K562 (cell line): ENCODE measurements around the gene CLIC1. TPM values are rescaled to one million over a fixed set of nuclear protein-coding genes. Genes with fewer than 3 reads are reported as not detected.
A peak's percentile ranks its signal among the peaks of the same experiment; 100 is the strongest.

Source experiments
- FIP1L1 ChIP-seq: fragments of 200-400 bp; formaldehyde crosslinking; IDR thresholded peaks from 2 replicates; pipeline ENCODE4 v1.6.1; 2018; ENCODE audit warnings: mild to moderate bottlenecking, low read depth, low read length; ENCODE audit not compliant: poor library complexity, severe bottlenecking
- POLR2G ChIP-seq: fragments of 200-400 bp; formaldehyde crosslinking; IDR thresholded peaks from 2 replicates; pipeline ENCODE4 v1.6.1; 2017; ENCODE audit warnings: low read depth, mild to moderate bottlenecking, antibody characterized with exemption, low read length, moderate library complexity
- TEAD2 ChIP-seq: fragments of 450-650 bp; IDR thresholded peaks from 2 replicates; pipeline ENCODE4 v1.6.1; 2016; ENCODE audit warnings: missing genetic modification characterization, control low read depth, missing compliant biosample characterization
- ZNF57 ChIP-seq: fragments of 450-650 bp; formaldehyde crosslinking; IDR thresholded peaks from 2 replicates; pipeline ENCODE4 v1.4.0; 2020; ENCODE audit warnings: mild to moderate bottlenecking, moderate library complexity
- polyA plus RNA-seq, 8 experiments: library from polyadenylated mRNA; depleted of rRNA in 4 of 8; stranded (reverse) in 5 of 8; unstranded in 3 of 8; fragments of >200 nt; fragmentation: Nextera tagmentation in 2 of 8; fragmentation: Illumina TruSeq in 1 of 8; extraction: Ambion mirVana in 2 of 8; extraction: Trizol in 1 of 8; gene quantifications; 2 replicates each; pipeline versions ENCODE4 v1.2.1 to v1.2.3, GENCODE V29; 2011 to 2014; ENCODE audit warnings: inconsistent platforms in 1 of 8, missing spikeins in 1 of 8
- total RNA-seq, 7 experiments: library from RNA; depleted of rRNA in 6 of 7; stranded (reverse); fragments of >200 nt in 6 of 7; fragmentation: Illumina TruSeq in 2 of 7; extraction: Trizol in 2 of 7; gene quantifications; 2 replicates each; pipeline versions ENCODE4 v1.2.1 to v1.2.3, GENCODE V29; 2011 to 2021; ENCODE audit warnings: low replicate concordance in 1 of 7
- TF ChIP-seq, protein P1 (sequence below): fragments of 250-450 bp; sonication (Bioruptor Pico); IDR thresholded peaks from 2 replicates; pipeline ENCODE4 v1.4.0; 2020

The CLIC1 gene
- total and polyA plus RNA-seq, 9 of the 15 experiments (the other 6 are each of a cell fraction or from before 2014, with no cell fraction given), result 1,267 to 2,419 (median 1,808) TPM

DNA sequence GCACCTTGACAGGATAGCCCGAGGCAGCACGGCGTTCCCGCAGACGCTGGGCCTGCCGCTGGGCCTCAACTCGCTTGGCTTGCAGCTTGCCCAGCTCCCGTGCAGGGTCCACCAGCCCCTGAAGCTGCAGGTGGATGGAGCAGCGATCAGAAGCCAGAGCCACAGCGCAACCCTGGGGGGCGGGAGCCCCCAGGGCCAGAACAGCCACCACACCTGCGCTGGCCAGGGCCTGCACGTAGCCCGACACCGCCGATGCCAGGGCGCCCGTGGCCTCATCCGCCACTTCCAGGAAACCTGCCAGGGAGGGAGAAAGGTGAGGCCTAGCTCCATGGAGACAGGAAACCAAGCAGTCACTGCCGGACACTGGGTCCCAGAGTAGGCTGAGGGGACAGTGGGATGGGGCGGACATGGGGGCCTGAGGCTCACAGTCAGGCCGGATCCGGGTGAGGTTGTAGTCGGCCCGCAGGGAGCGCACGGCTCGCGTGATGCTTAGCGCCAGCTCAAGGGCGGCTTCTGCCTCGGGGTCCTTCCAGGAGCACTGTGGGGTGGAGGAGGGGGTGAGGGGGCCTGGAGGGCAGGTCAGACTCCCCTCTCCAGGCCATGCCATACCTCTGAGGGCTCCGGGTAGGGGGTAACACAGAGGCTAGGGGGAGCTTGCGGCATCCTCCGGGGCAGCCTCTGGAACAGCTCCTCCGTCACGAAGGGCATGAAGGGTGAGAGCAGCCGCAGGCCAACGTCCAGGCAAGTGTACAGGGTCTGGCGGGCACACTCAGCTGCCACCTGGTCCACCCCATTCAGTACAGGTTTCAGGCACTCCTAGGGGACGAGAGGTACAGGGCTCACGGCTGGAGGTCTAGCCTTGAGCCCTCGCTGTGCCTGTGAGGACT lies 42.9 kb upstream of the CLIC1 start (continued):
- TF ChIP-seq TEAD2 (tag) (no peak), POLR2G (peak; percentile 46), ZNF57 (CRISPR knock-in tag) (no peak), FIP1L1 (peak; percentile 46)
- TF ChIP-seq, protein P1, sequence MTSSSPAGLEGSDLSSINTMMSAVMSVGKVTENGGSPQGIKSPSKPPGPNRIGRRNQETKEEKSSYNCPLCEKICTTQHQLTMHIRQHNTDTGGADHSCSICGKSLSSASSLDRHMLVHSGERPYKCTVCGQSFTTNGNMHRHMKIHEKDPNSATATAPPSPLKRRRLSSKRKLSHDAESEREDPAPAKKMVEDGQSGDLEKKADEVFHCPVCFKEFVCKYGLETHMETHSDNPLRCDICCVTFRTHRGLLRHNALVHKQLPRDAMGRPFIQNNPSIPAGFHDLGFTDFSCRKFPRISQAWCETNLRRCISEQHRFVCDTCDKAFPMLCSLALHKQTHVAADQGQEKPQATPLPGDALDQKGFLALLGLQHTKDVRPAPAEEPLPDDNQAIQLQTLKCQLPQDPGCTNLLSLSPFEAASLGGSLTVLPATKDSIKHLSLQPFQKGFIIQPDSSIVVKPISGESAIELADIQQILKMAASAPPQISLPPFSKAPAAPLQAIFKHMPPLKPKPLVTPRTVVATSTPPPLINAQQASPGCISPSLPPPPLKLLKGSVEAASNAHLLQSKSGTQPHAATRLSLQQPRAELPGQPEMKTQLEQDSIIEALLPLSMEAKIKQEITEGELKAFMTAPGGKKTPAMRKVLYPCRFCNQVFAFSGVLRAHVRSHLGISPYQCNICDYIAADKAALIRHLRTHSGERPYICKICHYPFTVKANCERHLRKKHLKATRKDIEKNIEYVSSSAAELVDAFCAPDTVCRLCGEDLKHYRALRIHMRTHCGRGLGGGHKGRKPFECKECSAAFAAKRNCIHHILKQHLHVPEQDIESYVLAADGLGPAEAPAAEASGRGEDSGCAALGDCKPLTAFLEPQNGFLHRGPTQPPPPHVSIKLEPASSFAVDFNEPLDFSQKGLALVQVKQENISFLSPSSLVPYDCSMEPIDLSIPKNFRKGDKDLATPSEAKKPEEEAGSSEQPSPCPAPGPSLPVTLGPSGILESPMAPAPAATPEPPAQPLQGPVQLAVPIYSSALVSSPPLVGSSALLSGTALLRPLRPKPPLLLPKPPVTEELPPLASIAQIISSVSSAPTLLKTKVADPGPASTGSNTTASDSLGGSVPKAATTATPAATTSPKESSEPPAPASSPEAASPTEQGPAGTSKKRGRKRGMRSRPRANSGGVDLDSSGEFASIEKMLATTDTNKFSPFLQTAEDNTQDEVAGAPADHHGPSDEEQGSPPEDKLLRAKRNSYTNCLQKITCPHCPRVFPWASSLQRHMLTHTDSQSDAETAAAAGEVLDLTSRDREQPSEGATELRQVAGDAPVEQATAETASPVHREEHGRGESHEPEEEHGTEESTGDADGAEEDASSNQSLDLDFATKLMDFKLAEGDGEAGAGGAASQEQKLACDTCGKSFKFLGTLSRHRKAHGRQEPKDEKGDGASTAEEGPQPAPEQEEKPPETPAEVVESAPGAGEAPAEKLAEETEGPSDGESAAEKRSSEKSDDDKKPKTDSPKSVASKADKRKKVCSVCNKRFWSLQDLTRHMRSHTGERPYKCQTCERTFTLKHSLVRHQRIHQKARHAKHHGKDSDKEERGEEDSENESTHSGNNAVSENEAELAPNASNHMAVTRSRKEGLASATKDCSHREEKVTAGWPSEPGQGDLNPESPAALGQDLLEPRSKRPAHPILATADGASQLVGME (CRISPR knock-in tag), result peak; percentile 61; the same call in 1 of the 2 replicates
